Activated naive CD8-positive, alpha-beta T cell treated with anti-CD3 and anti-CD28 coated beads, Interleukin-2, amount 10 ng/mL, durations not matched to agents 7 days and 5 days (primary cell): ENCODE measurements around the gene FLYWCH1. TPM values are rescaled to one million over a fixed set of nuclear protein-coding genes. Genes with fewer than 3 reads are reported as not detected.
"Not testable (repeated sequence)": the region's sequence is repeated elsewhere in the genome, so short reads cannot be mapped to it uniquely, and the experiment has no call there.

Source experiments
- ATAC-seq: fragments of 150-1000 bp; cut with Tn5 transposase; one replicate; pipeline ENCODE4 v1.10.0; 2021; ENCODE audit warnings: low read depth, moderate library complexity
- POLR2A ChIA-PET: fragments of 350-600 bp; sonication (Branson Sonifier 250); formaldehyde crosslinking; loops from one replicate; lab custom pipeline; 2021; ENCODE audit warnings: antibody characterized with exemption; lab: Charles Lee
- DNase-seq: peaks from one replicate; pipeline ENCODE4 v3.0.0; 2021
- H3K27ac Mint-ChIP-seq: one replicate; pipeline ENCODE4 v1.8.0; 2022; ENCODE audit warnings: mild to moderate bottlenecking, mixed read lengths
- H3K27me3 Mint-ChIP-seq: one replicate; pipeline ENCODE4 v1.8.0; 2022; ENCODE audit warnings: mild to moderate bottlenecking, moderate library complexity, mixed read lengths
- H3K36me3 Mint-ChIP-seq: one replicate; pipeline ENCODE4 v1.8.0; 2021; ENCODE audit warnings: mild to moderate bottlenecking, mixed read lengths
- H3K4me1 Mint-ChIP-seq: one replicate; pipeline ENCODE4 v1.8.0; 2021; ENCODE audit warnings: mixed read lengths
- H3K4me3 Mint-ChIP-seq: one replicate; pipeline ENCODE4 v1.8.0; 2022; ENCODE audit warnings: mild to moderate bottlenecking, moderate library complexity, mixed read lengths
- H3K9me3 Mint-ChIP-seq: one replicate; pipeline ENCODE4 v1.8.0; 2021; ENCODE audit warnings: mixed read lengths
- total RNA-seq, 2 experiments: library from RNA; stranded (reverse); gene quantifications; one replicate each; pipeline ENCODE4 v1.2.3, GENCODE V29; 2021

Gene FLYWCH1
- total RNA-seq, 2 experiments from 2014 or later: 65.5 to 69.7 TPM

DNA sequence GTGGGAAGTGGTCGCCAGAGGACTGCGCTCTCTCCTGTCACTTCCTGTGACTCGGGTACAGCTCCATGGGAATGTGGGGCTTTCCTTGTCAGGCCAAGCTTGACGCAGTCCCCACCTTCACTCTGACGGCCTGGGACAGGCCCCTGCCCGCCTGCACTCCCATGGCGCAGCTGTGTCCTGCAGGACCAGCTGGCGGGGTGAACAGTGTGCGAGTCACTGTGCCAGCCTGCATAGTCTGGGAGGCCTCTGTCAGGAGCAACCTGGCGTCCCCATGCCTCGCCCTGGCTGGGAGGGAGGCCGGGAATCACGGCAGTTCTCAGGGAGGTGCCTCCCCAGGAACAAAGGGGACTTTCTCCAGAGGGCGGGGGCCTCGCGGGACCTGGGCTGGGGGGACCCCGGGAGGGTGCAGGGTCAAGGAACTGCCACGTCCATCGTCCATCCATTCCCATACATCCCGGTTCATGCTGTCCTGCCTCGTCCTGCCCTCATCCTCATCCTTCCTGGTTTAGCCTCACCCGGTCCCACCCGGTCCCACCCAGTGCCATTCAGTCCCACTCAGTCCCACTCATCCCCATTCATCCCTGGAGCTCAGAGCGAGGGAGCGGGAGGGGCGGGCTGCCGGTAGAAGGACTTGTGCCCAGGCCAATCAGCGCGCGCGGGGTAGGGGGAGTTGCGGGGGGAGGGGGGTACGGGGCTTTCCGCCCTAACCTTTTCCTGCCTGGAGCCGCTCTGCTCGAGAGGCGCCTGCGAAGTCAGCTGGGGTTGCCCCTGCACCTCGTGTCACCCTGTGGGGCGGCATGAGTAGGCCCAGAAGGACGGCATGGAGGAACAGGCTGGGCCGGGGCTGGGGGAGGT is 13.4 kb downstream of the FLYWCH1 start:
- H3K4me1 Mint-ChIP-seq: peaks cover 10% of the 10 kb centered on the region
- POLR2A ChIA-PET: no interaction called here
- no peak overlapping the region for H3K4me3 Mint-ChIP-seq
- peaks cover 6% of the 10 kb centered on the region for H3K36me3 Mint-ChIP-seq
- no peaks in the 10 kb centered on the region for H3K27me3 Mint-ChIP-seq
- ATAC-seq: no peak
- H3K27ac Mint-ChIP-seq: no peak overlapping the region
- no peaks in the 10 kb centered on the region for H3K9me3 Mint-ChIP-seq
- DNase-seq: no peak

DNA sequence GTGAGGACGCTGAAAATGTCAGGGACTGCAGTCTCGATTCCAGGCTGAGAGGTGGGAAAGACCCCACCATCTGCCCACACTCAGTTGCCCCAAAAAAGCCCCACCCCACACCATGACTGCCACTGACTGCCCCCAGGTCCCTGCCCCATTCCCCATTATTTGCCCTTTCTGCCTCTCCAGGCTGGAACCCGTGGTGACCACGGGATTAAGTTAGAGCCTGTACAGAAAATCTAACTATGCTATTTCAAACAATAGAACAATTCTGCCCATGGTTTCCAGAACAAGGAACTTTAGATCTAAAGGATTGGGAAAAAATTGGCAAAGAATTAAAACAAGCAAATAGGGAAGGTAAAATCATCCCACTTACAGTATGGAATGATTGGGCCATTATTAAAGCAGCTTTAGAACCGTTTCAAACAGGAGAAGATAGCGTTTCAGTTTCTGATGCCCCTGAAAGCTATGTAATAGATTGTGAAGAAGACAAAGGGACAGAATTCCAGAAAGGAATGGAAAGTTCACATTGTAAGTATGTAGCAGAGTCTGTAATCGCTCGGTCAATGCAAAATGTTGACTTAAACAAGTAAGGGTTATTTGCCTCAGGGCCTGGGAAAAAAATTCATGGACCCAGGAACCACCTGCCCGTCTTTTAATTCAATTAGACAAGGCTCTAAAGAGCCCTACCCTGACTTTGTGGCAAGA is 14.4 kb downstream of the FLYWCH1 start:
- H3K4me3 Mint-ChIP-seq: no peak overlapping the region
- no peaks in the 10 kb centered on the region for H3K27me3 Mint-ChIP-seq
- H3K27ac Mint-ChIP-seq: peak overlapping the region; percentile 21
- no peak for ATAC-seq
- H3K36me3 Mint-ChIP-seq: peaks cover 6% of the 10 kb centered on the region
- peaks cover 10% of the 10 kb centered on the region for H3K4me1 Mint-ChIP-seq
- POLR2A ChIA-PET: interaction anchor here (1.2 kb wide), 2 partner anchors 15 to 54 kb away, joined by 3 read pairs; partner anchors contain the start of genes FLYWCH1 and PKMYT1
- H3K9me3 Mint-ChIP-seq: no peaks in the 10 kb centered on the region
- DNase-seq: no peak

GRCh38 chr16:2926650-2926999 is 14.9 kb downstream of the FLYWCH1 start:
- H3K36me3 Mint-ChIP-seq: peaks cover 6% of the 10 kb centered on the region
- H3K27me3 Mint-ChIP-seq: no peaks in the 10 kb centered on the region
- ATAC-seq (no peak), DNase-seq (no peak)
- POLR2A ChIA-PET: interaction anchor here (1.2 kb wide), 2 partner anchors 15 to 54 kb away, joined by 3 read pairs; partner anchors contain the start of genes FLYWCH1 and PKMYT1
- H3K27ac Mint-ChIP-seq: peak overlapping the region; percentile 21
- no peaks in the 10 kb centered on the region for H3K9me3 Mint-ChIP-seq
- H3K4me3 Mint-ChIP-seq: peak overlapping the region; percentile 3
- H3K4me1 Mint-ChIP-seq: peaks cover 10% of the 10 kb centered on the region

DNA sequence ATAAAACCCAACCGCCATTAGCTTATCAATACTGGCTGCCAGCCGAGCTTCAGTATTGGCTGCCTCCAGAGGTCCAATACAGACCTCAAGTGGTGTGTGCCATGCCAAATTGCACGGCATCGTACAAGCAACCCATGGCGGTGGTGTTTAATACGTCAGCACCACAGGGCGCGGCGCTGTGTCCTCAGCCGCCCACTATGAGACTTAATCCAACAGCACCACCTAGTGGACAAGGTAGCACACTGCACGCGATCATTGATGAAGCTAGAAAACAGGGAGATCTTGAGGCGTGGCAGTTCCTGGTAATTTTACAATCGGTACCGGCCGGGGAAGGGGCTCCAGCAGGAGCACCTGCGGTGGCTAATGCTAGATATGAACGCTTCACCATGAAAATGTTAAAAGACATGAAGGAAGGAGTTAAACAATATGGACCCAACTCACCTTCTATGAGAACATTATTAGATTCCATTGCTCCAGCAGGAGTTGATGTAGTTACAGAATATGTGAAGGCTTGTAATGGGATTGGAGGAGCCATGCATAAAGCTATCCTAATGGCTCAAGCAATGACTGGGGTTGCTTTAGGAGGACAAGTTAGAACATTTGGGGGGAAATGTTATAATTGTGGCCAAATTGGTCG is 15.4 kb downstream of the FLYWCH1 start:
- Mint-ChIP-seq H3K4me3 (peak overlapping the region; percentile 0), H3K27ac (peak overlapping the region; percentile 0), H3K27me3 (no peaks in the 10 kb centered on the region), H3K4me1 (peaks cover 10% of the 10 kb centered on the region), H3K9me3 (no peaks in the 10 kb centered on the region), H3K36me3 (peaks cover 5% of the 10 kb centered on the region)
- POLR2A ChIA-PET: interaction anchor here (0.6 to 1.2 kb wide), 3 partner anchors 16 to 205 kb away, joined by 3 to 6 read pairs (median 3); partner anchors contain the start of genes FLYWCH1 and PKMYT1
- peak; percentile 97 for ATAC-seq
- DNase-seq: peak; percentile 83

GRCh38 chr16:2928151-2928550 is 16.4 kb downstream of the FLYWCH1 start:
- H3K4me3 Mint-ChIP-seq, DNase-seq, H3K36me3 Mint-ChIP-seq, H3K27me3 Mint-ChIP-seq, H3K4me1 Mint-ChIP-seq, H3K9me3 Mint-ChIP-seq, ATAC-seq, H3K27ac Mint-ChIP-seq, POLR2A ChIA-PET: not testable (repeated sequence)

DNA sequence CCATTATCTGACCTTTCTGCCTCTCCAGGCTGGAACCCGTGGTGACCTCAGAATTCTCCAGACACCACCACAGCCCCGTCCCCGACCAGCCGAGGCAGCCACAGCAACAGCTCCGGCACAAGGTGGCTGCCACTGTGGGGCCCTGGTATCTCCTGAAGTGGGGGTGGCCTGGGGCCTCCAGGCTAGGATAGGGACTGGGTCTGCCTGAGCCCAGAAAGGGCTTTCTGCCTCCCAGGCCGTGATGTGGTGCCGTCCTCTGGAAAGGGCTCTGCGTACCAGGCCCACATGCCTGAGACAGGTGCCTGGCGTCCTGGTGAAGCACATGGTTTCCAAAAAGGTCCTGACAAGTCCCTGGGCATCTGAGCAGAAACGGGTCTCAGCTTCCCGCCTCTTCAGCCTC is 17.1 kb downstream of the FLYWCH1 start:
- no peak for DNase-seq
- POLR2A ChIA-PET: no interaction called here
- no peaks in the 10 kb centered on the region for H3K36me3 Mint-ChIP-seq
- H3K27me3 Mint-ChIP-seq: no peaks in the 10 kb centered on the region
- H3K4me3 Mint-ChIP-seq: no peak overlapping the region
- no peaks in the 10 kb centered on the region for H3K9me3 Mint-ChIP-seq
- ATAC-seq: no peak
- no peak overlapping the region for H3K27ac Mint-ChIP-seq
- peaks cover 10% of the 10 kb centered on the region for H3K4me1 Mint-ChIP-seq

DNA sequence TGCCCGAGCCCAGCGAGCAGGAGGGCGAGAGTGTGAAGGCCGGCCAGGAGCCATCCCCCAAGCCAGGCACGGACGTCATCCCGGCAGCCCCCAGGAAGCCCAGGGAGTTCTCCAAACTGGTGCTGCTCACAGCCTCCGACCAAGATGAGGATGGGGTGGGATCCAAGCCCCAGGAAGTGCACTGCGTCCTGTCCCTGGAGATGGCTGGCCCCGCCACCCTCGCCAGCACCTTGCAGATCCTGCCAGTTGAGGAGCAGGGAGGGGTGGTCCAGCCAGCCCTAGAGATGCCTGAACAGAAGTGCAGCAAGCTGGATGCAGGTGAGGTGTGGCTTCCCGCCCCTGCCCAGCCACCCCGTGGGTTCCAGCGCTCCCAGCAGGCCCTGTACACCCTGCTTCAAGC is 18.0 kb downstream of the FLYWCH1 start:
- Mint-ChIP-seq H3K27me3 (no peaks in the 10 kb centered on the region), H3K27ac (no peak overlapping the region), H3K4me3 (no peak overlapping the region), H3K4me1 (peaks cover 10% of the 10 kb centered on the region), H3K36me3 (peaks cover 3% of the 10 kb centered on the region), H3K9me3 (no peaks in the 10 kb centered on the region)
- no peak for DNase-seq
- POLR2A ChIA-PET: interaction anchor here (1.1 kb wide), 1 partner anchor 51 kb away, joined by 4 read pairs; the partner anchor contains the start of gene PKMYT1
- ATAC-seq: no peak

DNA sequence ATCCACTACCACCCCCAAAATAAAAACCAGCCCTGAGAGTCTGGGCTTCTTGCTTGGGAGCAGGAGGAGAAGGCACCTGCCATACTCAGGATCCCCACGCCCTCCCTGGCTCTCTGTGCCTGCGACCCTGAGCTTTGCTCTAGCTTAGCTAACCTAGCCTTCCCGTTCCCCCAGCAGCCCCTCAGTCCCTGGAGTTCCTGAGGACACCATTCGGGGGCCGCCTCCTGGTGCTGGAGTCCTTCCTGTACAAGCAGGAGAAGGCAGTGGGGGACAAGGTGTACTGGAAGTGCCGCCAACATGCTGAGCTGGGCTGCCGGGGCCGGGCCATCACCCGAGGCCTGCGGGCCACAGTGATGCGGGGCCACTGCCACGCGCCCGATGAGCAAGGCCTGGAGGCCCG is 18.5 kb downstream of the FLYWCH1 start:
- POLR2A ChIA-PET: interaction anchor here (1.1 kb wide), 1 partner anchor 51 kb away, joined by 4 read pairs; the partner anchor contains the start of gene PKMYT1
- Mint-ChIP-seq H3K27me3 (no peaks in the 10 kb centered on the region), H3K9me3 (no peaks in the 10 kb centered on the region), H3K4me1 (peaks cover 10% of the 10 kb centered on the region), H3K36me3 (peaks cover 3% of the 10 kb centered on the region), H3K4me3 (no peak overlapping the region), H3K27ac (no peak overlapping the region)
- no peak for ATAC-seq
- DNase-seq: no peak

GRCh38 chr16:2931231-2931914 is 19.6 kb downstream of the FLYWCH1 start:
- DNase-seq, POLR2A ChIA-PET, H3K36me3 Mint-ChIP-seq, H3K4me3 Mint-ChIP-seq, H3K9me3 Mint-ChIP-seq, H3K27me3 Mint-ChIP-seq, H3K27ac Mint-ChIP-seq, ATAC-seq: not testable (repeated sequence)
- peaks cover 12% of the 10 kb centered on the region for H3K4me1 Mint-ChIP-seq

- POLR2A ChIA-PET: interaction anchor here (0.6 kb wide), 1 partner anchor 109 kb away, joined by 6 read pairs; no protein-coding TSS in a partner anchor
- DNase-seq (no peak), ATAC-seq (no peak)
- Mint-ChIP-seq H3K27ac (no peak overlapping the region), H3K9me3 (no peaks in the 10 kb centered on the region), H3K36me3 (peaks cover 3% of the 10 kb centered on the region), H3K27me3 (no peaks in the 10 kb centered on the region), H3K4me3 (no peak overlapping the region), H3K4me1 (peaks cover 2% of the 10 kb centered on the region)
These were observed 21.4 kb downstream of the FLYWCH1 start for GRCh38 chr16:2933136-2933535.

GRCh38 chr16:2933701-2934100 is 22.0 kb downstream of the FLYWCH1 start:
- no peak overlapping the region for H3K27ac Mint-ChIP-seq
- no peak for DNase-seq
- no peak for ATAC-seq
- peaks cover 2% of the 10 kb centered on the region for H3K4me1 Mint-ChIP-seq
- POLR2A ChIA-PET: no interaction called here
- no peaks in the 10 kb centered on the region for H3K27me3 Mint-ChIP-seq
- H3K4me3 Mint-ChIP-seq: no peak overlapping the region
- peaks cover 3% of the 10 kb centered on the region for H3K36me3 Mint-ChIP-seq
- H3K9me3 Mint-ChIP-seq: no peaks in the 10 kb centered on the region

DNA sequence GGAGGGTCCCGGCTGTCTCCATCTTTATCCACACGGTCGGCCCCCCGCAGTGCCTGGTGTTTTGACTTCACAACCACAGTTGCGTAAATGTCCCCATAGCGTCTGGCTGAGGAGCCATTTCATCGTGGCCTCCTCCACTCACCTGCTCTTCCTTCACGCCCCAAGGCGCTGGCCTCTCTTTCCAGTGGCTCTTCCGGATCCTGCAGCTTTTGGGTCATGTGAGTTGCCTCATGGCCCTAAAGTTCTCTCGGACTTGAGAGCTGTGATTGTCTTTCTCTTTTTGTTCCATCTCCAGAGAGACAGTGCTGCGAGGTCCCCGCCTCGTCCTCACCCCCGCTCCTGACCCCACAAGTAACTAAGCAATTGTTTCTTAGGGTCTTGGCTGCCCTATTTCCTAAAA is 22.7 kb downstream of the FLYWCH1 start:
- Mint-ChIP-seq H3K4me3 (no peak overlapping the region), H3K27ac (no peak overlapping the region), H3K27me3 (no peaks in the 10 kb centered on the region), H3K9me3 (no peaks in the 10 kb centered on the region), H3K4me1 (peaks cover 2% of the 10 kb centered on the region), H3K36me3 (peaks cover 4% of the 10 kb centered on the region)
- DNase-seq: no peak
- ATAC-seq: no peak
- POLR2A ChIA-PET: no interaction called here
